Endothelial cell of umbilical vein (primary cell): ENCODE data around the gene KCNK2. TPM values are rescaled to one million over a fixed set of nuclear protein-coding genes. Genes with fewer than 3 reads are reported as not detected.

ENCODE experiments used
- BruUV-seq: library from RNA; stranded (reverse); fragments of 400-500 nt; replicated peaks from 2 replicates; lab custom pipeline; 2021; lab: Mats Ljungman, UMichigan
- CTCF ChIA-PET: fragments of 300-600, 350-600 bp; sonication (Branson Sonifier 250); formaldehyde crosslinking; loops from one replicate; lab custom pipeline; 2021; ENCODE audit warnings: antibody characterized with exemption, inconsistent platforms; lab: Charles Lee
- POLR2A ChIA-PET: fragments of 300-600, 350-600 bp; sonication (Branson Sonifier 250); formaldehyde crosslinking; loops from one replicate; lab custom pipeline; 2021; ENCODE audit warnings: antibody characterized with exemption, inconsistent platforms; lab: Charles Lee
- DNase-seq: peaks from one replicate; pipeline ENCODE4 v3.0.0-alpha.2; 2011; ENCODE audit warnings: low read depth, low spot score
- FAIRE-seq: peaks from 2 replicates; lab custom pipeline; 2011; peaks lifted over from hg19 to GRCh38; lab: Jason Lieb, UNC
- H2AFZ ChIP-seq: 2 replicates; pipeline ENCODE4 v1.6.0; 2012; ENCODE audit warnings: low read depth, low read length, control low read depth, inconsistent platforms
- H3K27ac ChIP-seq: 2 replicates; pipeline ENCODE4 v1.5.1; 2011; ENCODE audit warnings: low read depth, mild to moderate bottlenecking, control low read depth, low read length, moderate library complexity; ENCODE audit not compliant: insufficient read depth
- H3K27me3 ChIP-seq, 2 experiments: 2 replicates each; pipeline versions ENCODE4 v1.6.0 to v1.6.1; 2011; ENCODE audit warnings: low read length in 2 of 2, mixed read lengths in 1 of 2; ENCODE audit not compliant: control insufficient read depth in 2 of 2, insufficient read depth in 2 of 2
- H3K36me3 ChIP-seq, 2 experiments: 2 replicates in 1 of 2; 3 replicates in 1 of 2; pipeline ENCODE4 v1.5.1; 2011; ENCODE audit warnings: low read length in 2 of 2, mild to moderate bottlenecking in 1 of 2, moderate library complexity in 1 of 2; ENCODE audit not compliant: control insufficient read depth in 2 of 2, insufficient read depth in 2 of 2; ENCODE audit errors: extremely low read depth in 1 of 2
- H3K4me1 ChIP-seq: 3 replicates; pipeline ENCODE4 v1.5.1; 2011; ENCODE audit warnings: mild to moderate bottlenecking, low read length; ENCODE audit not compliant: control insufficient read depth, insufficient read depth; ENCODE audit errors: extremely low read depth
- H3K4me2 ChIP-seq: 2 replicates; pipeline ENCODE4 v1.6.1; 2011; ENCODE audit warnings: low read length, control low read depth, mixed read lengths; ENCODE audit not compliant: insufficient read depth
- H3K4me3 ChIP-seq, 3 experiments: fragments of 200-600 bp in 1 of 3; sonication (generic), shearing (Covaris generic) in 1 of 3; replicated peaks in 1 of 3; 2 replicates each; pipeline ENCODE4 v1.5.1; 2011 to 2016; ENCODE audit warnings: control low read depth in 3 of 3, low read length in 3 of 3, mild to moderate bottlenecking in 2 of 3, inconsistent platforms in 1 of 3, low read depth in 1 of 3, moderate library complexity in 1 of 3; ENCODE audit not compliant: insufficient read depth in 1 of 3
- H3K79me2 ChIP-seq: 2 replicates; pipeline ENCODE4 v1.6.0; 2012; ENCODE audit warnings: low read length, inconsistent platforms; ENCODE audit not compliant: control insufficient read depth, insufficient read depth
- H3K9ac ChIP-seq: replicated peaks from 2 replicates; pipeline ENCODE3; 2011; ENCODE audit warnings: low read length, control low read depth; ENCODE audit not compliant: insufficient read depth; ENCODE audit errors: extremely low read depth
- H3K9me1 ChIP-seq: replicated peaks from 3 replicates; pipeline ENCODE4 v1.6.0; 2011; ENCODE audit warnings: mild to moderate bottlenecking, low read length; ENCODE audit not compliant: control insufficient read depth, insufficient read depth; ENCODE audit errors: extremely low read depth
- H3K9me3 ChIP-seq: replicated peaks from 2 replicates; pipeline ENCODE4 v1.5.1; 2012; ENCODE audit warnings: low read length, inconsistent platforms; ENCODE audit not compliant: control insufficient read depth, insufficient read depth
- H4K20me1 ChIP-seq: replicated peaks from 2 replicates; pipeline ENCODE3; 2011; ENCODE audit warnings: mild to moderate bottlenecking, low read length; ENCODE audit not compliant: control insufficient read depth, insufficient read depth; ENCODE audit errors: extremely low read depth
- CTCF ChIP-seq, 2 donors: IDR thresholded peaks; 1 replicate in 1 of 2; 2 replicates in 1 of 2; pipeline ENCODE4 v1.5.1; 2011; ENCODE audit warnings: low read length in 2 of 2, mild to moderate bottlenecking in 2 of 2, moderate library complexity in 2 of 2, control low read depth in 1 of 2, inconsistent platforms in 1 of 2, low read depth in 1 of 2; ENCODE audit not compliant: insufficient read depth in 1 of 2; ENCODE audit errors: extremely low read depth in 1 of 2
- EZH2 ChIP-seq: IDR thresholded peaks from 2 replicates; pipeline ENCODE4 v1.6.1; 2012; ENCODE audit warnings: borderline replicate concordance, low read depth, mild to moderate bottlenecking, moderate library complexity, low read length, inconsistent platforms; ENCODE audit not compliant: severe bottlenecking
- FOS ChIP-seq: IDR thresholded peaks from 2 replicates; pipeline ENCODE4 v1.6.1; 2011; ENCODE audit warnings: mild to moderate bottlenecking, low read length, moderate library complexity, borderline replicate concordance; ENCODE audit not compliant: insufficient read depth
- GATA2 ChIP-seq: IDR thresholded peaks from 2 replicates; pipeline ENCODE4 v1.7.0; 2011; ENCODE audit warnings: low read depth, mild to moderate bottlenecking, moderate library complexity, mixed read lengths, low read length; ENCODE audit not compliant: insufficient read length, insufficient read depth
- JUN ChIP-seq: IDR thresholded peaks from 2 replicates; pipeline ENCODE4 v1.6.1; 2011; ENCODE audit warnings: borderline replicate concordance, low read depth; ENCODE audit not compliant: insufficient read length, insufficient read depth
- MAX ChIP-seq: IDR thresholded peaks from 2 replicates; pipeline ENCODE4 v1.6.1; 2011; ENCODE audit not compliant: insufficient read depth, insufficient read length
- MYC ChIP-seq: IDR thresholded peaks from one replicate; pipeline ENCODE4 v1.6.1; 2011; ENCODE audit warnings: mild to moderate bottlenecking, low read depth, low read length
- POLR2A ChIP-seq: IDR thresholded peaks from 2 replicates; pipeline ENCODE4 v1.6.1; 2012; ENCODE audit warnings: low read depth, mild to moderate bottlenecking, control low read depth, low read length
- POLR2AphosphoS5 ChIP-seq: IDR thresholded peaks from 2 replicates; pipeline ENCODE4 v1.6.1; 2012; ENCODE audit warnings: low read depth, mild to moderate bottlenecking, control low read depth, low read length, moderate library complexity; ENCODE audit not compliant: insufficient read depth
- dilution Hi-C: fragments of 300-500 bp; cut with MboI; formaldehyde crosslinking; loops from one replicate; pipeline ENCODE4 v1.15.0; 2019; ENCODE audit warnings: low sequenced_read_pairs; ENCODE audit not compliant: extremely low pct_ligation_motif_present
- intact Hi-C: fragments of 100-400 bp; cut with micrococcal nuclease; formaldehyde crosslinking; loops from one replicate; pipeline ENCODE4 v1.10.0; 2022
- polyA plus RNA-seq, 4 experiments: library from polyadenylated mRNA; depleted of rRNA in 3 of 4; stranded (reverse) in 3 of 4; unstranded in 1 of 4; fragments of >200 nt; gene quantifications; 2 replicates each; pipeline versions ENCODE4 v1.2.1 to v1.2.3, GENCODE V29; 2011 to 2012; ENCODE audit warnings: missing spikeins in 1 of 4
- total RNA-seq: library from RNA; stranded (reverse); gene quantifications from 2 replicates; pipeline ENCODE4 v1.2.3, GENCODE V29; 2021

Gene KCNK2
- total and polyA plus RNA-seq, 2 donors (not counting 3 experiments of a cell fraction or from before 2014, with no cell fraction given), result 0.08 to 0.46 TPM

- H3K36me3 ChIP-seq, result no peaks in the 10 kb centered on the region
- H3K4me3 ChIP-seq, result no peak overlapping the region
- H3K9me1 ChIP-seq, result no peaks in the 10 kb centered on the region
- H3K27me3 ChIP-seq, result no peaks in the 10 kb centered on the region
- H3K27ac ChIP-seq, result no peak overlapping the region
- no peaks in the 10 kb centered on the region for H3K79me2 ChIP-seq
- ChIA-PET POLR2A (no interaction called here), CTCF (no interaction called here)
- no peaks in the 10 kb centered on the region for H3K4me1 ChIP-seq
- H4K20me1 ChIP-seq, result no peaks in the 10 kb centered on the region
- DNase-seq, result no peak
- TF ChIP-seq EZH2 (no peak), GATA2 (no peak), FOS (no peak), MAX (no peak), JUN (no peak), CTCF (IDR thresholded peaks at IDR 0.05; ENCODE audit: extremely low read depth in 1 of 2, insufficient read depth in 1 of 2, low read depth in 1 of 2, low read length in 2 of 2) (no peak), POLR2A (no peak), MYC (no peak), POLR2AphosphoS5 (no peak)
- intact Hi-C loops, result no loop called here
- H3K9ac ChIP-seq, result no peak overlapping the region
- no peak for FAIRE-seq
- H3K9me3 ChIP-seq, result no peaks in the 10 kb centered on the region
- H2AFZ ChIP-seq, result no peak overlapping the region
- dilution Hi-C loops, result no loop called here
- no TSS peak for BruUV-seq
- H3K4me2 ChIP-seq, result no peak overlapping the region
These were observed 30.1 kb upstream of the KCNK2 start for GRCh38 chr1:215052256-215053015.
